AG20443 (cell line): Measurements from ENCODE around the gene C16orf82.
A peak's percentile ranks its signal among the peaks of the same experiment; 100 is the strongest.

ENCODE experiments used
- DNase-seq: peaks from one replicate; pipeline ENCODE4 v3.0.0; 2012; ENCODE audit warnings: low spot score, mixed read lengths

Gene C16orf82

GRCh38 chr16:27088216-27088615, 21.5 kb downstream of the C16orf82 start:
- no peak for DNase-seq

DNA sequence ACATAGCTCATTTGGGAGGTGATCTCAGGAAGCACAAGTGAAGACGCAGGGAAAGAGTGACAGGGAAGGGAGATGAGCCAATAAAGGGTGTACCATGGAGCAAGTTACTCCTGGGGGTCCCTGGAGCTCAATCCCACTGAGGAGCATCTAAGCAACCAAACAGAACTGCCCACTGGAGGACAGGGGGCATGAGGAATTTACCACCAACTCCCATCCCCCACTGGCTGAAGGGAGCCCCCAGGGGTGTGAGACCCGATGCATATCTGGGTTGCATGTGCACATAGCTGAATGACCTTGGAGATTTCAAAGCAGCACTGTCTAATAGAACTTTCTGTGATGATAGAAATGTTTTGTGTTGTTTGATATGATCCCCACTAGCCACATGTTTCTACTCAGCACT, 29.6 kb downstream of the C16orf82 start:
- DNase-seq, result no peak

DNA sequence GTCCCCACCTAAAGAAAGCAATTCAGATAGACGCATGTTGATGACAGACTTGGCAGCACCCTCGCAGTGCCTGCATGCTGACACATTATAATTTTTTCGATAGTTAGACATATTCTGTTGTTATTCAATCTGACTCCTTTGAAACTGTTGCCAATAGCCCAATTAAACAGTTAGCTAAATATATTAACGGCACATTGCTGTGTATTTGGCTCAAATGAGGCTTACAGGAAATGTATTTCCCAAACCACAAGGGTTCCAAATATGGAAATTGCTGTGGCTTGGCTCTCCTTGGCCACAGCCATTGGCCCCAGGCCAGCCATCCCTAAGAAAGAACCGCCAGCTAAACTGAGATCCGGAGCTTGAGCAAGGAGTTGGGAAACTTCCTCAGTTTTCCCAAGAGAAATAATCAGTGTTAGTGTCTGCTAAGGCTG, 31.1 kb downstream of the C16orf82 start:
- DNase-seq, result peak; percentile 37

DNA sequence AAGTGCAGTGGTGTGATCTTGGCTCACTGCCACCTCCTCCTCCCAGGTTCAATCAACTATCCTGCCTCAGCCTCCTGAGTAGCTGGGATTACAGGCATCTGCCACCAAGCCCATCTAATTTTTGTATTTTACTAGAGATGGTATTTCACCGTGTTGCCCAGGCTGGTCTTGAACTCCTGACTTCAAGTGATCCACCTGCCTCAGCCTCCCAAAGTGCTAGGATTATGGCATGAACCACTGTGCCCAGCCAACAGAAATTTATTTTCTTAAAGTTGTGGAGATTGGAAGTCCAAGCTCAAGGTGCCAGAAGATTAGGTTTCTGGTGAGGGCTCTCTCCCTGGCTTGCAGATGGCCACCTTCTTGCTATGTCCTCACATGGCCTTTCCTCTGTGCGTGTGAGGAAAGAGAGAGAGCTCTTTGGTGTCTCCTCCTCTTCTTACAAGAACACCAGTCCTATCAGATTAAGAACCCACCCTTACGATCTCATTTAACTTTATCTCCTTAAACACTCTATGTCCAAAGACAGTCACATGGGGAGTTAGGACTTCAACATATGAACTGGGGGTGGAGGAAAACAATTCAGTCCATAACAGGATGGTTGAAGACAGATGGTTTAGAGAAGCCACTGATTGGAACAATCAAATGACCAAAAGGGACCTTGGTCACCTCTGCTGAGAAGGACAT, 31.8 kb downstream of the C16orf82 start:
- DNase-seq, result no peak

DNA sequence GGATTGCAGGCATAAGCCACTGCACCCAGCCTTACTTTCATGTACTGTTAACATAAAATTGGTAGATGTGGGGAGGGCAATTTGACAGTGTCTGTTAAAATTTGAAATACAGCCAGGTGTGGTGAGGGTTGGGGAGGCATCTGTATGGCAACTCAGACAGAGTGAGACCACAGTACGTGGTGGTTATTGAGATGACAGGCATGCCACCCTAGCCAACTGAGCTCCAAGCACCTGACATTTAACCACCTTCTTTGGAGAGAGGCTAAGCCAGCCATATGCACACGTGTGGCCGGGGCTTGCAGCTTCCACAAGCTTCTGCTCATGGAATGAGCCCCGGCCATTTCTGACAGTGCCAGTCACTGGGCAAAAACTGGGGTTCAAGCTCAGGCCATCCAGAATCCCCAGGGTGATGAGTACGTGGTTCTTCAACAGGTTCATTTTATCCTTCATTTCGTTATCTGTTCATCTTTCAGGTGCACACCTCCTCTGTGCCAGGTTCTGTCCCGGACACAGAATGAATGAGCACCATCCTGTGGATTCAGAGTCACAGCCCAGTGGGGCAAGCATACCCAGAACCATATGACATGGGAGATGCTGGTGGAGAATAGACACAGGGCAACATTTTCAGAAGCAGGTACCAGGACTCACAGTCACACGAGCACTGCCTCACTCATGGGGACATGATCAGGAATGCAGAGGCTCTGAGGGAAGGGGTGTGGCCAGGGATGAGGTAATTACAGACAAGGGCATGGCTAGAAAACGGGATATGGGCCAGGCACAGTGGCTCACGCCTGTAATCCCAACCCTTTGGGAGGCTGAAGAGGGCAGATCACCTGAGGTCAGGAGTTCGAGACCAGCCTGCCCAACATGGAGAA, 36.2 kb downstream of the C16orf82 start:
- no peak for DNase-seq

GRCh38 chr16:27103954-27104353, 37.2 kb downstream of the C16orf82 start:
- DNase-seq, result no peak

DNA sequence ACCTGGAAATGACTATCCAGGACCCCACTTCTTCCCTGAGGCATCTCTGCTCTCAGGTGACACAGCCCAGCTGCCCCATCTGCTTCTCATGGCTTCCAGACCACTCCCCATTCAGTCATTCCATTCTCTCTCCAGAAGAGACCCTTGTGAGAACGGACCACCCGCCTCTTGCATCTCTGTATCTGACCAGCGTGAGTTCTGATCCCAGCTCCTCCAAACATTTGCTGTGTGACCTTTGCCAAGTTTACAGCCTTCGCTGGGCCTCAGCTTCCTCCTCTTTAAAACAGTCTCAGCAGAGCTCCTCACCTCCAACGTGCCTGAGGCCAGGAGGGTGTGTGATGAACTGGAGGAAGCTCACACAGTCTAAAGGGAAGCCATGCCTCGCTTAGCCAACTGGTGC, 39.6 kb downstream of the C16orf82 start:
- no peak for DNase-seq

- no peak for DNase-seq
These were observed 40.5 kb downstream of the C16orf82 start for GRCh38 chr16:27107185-27107592.

DNA sequence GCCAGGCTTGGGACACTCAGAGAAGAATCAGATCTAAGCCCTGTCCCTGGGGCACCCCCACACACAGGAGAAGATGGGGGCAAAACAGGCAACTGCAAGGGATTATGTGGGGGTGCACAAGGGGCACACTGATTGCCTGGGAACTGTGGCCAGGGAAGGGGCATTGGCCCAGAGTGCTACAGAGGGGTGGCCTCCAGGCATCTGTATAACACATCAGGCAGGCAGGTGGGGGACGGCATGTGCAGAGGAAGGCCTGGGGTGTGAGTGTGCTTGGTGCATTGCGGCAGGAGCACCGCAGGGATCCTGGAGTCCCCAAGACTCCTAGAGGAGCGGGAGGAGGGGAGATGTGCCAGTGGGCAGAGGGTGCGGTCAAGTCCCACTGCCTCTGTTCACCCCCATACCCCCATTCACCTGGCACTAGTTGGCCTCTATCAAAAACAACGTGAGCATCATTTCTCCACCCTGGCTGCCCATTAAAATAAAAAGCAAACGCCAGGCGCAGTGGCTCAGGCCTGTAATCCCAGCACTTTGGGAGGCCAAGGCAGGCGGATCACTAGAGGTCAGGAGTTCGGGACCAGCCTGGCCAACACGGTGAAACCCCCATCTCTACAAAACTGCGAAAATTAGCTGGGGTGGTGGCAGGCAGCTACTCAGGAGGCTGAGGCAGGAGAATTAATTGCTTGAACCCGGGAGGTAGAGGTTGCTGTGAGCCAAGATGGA, 41.5 kb downstream of the C16orf82 start:
- DNase-seq, result no peak

DNA sequence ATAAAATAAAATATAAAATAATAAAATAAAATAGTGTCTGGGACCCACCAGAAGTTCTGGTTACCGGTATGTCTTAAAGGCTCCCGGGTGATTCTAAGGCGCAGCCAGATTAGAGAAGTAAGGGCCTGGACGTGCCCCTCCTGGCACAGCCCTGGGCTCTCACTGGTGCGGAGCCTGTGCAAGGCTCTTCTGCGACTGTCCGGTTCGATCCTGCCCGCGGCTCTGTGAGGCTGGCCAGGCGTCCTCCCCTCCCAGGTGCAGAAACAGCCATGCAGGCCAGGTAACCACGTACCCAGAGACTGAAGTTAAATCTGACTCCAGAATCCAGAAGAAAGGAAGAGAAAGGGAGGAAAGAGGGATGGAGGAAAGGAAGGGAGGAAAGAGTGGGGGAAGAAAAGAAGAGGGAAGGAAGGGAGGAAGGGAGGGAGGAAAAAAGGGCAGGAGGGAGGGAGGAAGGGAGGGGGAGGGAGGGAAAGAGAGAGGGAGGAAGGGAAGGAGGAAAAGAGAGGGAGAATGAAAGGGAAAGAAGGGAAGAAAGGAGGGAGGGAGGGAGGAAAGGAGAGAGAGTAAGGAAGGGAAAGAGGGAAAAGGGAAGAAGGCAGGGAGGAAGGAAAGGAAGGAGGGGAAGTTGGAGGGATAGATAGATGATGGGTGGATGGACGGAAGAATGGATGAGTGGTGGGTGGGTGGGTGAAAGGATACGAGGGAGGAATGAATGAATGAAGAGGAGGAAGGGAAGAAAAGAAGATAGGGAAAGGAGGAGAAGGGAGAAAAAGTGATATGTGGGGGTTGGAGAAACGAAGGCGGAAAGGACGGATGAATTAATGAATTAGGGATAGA, 42.3 kb downstream of the C16orf82 start:
- no peak for DNase-seq

GRCh38 chr16:27109666-27110523, 43.2 kb downstream of the C16orf82 start:
- peak; percentile 96 for DNase-seq

- no peak for DNase-seq
These were observed 43.8 kb downstream of the C16orf82 start for GRCh38 chr16:27110524-27110896.

GRCh38 chr16:27111486-27111885, 44.8 kb downstream of the C16orf82 start:
- no peak for DNase-seq

GRCh38 chr16:27112093-27112811, 45.5 kb downstream of the C16orf82 start:
- no peak for DNase-seq

- DNase-seq, result no peak
These were observed 46.7 kb downstream of the C16orf82 start for GRCh38 chr16:27113341-27113841.

DNA sequence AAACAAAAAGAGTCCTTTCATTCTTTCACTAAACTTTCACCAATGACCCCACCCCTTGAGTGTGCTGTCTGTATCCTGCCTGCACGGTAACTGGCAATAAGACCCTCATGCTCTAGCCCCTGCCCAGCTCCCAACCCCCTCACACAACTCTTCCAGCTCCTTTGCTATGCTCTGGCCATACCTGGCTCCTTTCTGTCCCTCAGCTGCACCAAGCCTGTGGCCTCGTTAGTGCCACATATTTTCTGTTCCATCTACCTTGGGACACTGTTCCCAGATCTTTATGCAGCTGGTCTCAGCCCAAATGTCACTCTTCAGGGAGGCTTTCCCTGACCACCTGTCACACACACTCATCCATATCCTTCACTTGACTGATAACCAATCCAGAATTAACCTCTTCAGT, 47.3 kb downstream of the C16orf82 start:
- DNase-seq, result no peak

- DNase-seq, result no peak
These were observed 51.8 kb downstream of the C16orf82 start for GRCh38 chr16:27118526-27118925.
